GM19023 (cell line): ENCODE measurements around the gene PDE7B.

Experiments
- ATAC-seq: cut with Tn5 transposase; IDR thresholded peaks from one replicate; pipeline ENCODE4 v1.9.1; 2021; ENCODE audit warnings: mild to moderate bottlenecking, moderate library complexity; ENCODE audit not compliant: unreplicated experiment

PDE7B gene

DNA sequence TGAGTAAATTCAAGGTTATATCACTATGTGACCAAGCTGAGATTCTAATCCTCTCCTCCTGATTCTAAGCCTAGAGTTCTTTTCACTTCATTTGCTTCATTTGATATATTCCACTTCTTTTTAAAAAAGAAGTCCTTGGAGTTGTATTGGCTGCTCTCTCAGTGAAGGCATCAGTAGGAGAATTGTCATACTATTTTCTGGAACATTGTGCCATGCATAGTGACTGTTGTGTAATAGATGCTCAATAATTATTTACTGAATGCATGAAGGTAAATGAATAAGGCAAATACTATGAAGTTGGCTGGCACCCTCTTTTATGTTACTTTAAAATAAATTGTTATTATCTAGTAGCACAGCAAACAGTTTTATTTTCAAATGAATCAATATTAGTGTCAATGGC, 209.3 kb downstream of the PDE7B start:
- ATAC-seq, result no peak

DNA sequence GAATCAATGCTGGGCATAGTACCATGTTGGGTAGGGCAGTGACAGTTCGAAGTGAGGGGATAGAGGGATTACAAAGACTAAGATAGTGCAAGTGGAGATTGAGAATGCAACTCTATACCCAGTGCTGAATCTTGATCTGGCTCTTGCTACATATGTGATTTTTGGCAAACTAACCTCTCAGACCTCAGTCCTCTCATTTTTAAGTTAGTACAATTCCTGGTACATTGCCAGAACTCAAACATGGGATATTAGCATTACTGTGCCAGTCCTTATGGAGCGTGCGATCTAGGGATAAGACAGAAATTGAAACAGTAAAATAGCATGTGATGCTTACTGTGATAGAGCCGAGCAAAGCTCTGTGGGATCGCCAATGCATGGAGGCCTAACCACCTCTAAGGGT, 210.2 kb downstream of the PDE7B start:
- no peak for ATAC-seq

DNA sequence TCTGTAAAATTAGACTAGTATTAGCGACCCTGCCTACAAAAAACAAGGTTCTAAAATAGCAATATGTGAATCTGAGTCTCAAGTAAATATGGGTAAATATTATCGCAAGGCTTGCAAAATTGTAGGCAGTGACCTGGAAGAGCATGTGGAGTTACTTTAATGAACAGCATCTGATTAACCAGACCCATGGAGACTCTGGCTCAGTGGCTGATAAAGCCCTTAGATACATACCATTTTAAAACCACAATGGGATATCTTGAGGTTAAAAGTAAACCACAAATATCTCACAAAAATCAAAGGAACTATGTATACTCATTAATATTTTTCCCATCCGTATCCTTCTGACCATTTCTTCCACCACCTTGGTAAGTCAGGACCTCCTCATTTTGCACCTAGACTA, 211.6 kb downstream of the PDE7B start:
- no peak for ATAC-seq

DNA sequence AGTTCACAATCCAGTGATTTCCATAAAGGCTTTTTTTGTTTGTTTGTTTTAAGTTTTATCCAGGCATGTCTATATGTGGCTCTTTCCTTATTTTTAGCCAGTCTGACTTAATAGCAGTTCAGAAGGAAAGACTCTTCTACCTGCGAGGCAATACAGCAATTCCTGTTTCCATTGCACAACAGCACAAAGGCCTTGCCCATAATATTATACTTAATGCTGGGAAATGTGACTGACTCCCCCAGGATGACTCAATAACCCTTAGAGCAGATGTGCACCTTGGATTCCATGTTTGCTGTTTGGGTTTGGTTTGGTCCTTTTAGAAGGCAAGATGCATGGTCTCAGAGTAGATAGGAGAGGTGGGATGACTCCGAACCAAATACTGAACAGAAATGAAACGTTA, 214.5 kb downstream of the PDE7B start:
- ATAC-seq, result no peak

DNA sequence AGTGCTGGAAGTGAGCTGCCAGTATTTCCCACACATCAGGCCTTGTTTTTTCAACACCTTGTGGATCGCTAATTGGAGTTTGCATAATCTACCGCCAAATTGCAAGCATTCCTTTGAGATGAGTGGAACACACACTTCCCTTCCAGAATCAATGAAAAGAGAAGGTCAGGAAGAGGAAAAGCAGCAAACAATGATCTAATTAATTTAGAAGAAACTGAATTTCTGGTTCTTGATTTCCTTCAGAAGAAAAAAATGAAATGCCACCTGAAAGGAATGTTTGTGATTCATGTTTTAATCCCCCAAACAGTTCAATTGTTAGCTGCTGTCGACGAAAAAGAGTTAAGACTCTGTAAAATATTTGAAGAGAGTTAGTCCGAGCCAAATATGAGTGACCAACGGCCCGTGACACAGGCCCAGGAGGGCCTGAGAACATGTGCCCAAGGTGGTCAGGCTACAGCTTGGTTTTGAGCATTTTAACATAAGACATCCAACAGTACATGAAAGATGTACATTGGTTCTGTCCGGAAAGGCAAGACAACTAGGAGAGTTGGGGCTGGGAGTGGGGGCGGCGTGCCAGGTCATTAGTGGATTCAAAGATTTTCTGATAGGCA, 216.3 kb downstream of the PDE7B start:
- ATAC-seq, result no peak

DNA sequence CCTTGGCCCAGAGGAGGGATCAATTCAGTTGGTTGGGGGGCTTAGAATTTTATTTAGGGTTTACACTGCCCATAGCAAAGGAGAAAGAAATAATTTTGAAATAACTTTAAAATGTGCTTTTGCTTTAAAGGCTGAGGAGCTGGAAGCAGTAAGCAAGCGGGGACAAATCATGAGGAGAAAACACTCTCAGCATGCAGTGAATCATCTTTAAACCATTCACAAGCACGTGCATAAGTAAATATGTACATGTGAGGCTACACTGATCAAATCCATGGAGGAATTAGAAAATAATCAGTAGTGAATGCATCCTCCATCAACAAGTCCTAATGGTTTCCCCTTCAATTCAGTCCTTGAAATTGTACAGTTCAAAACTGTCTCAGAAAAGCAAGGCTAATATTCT, 217.6 kb downstream of the PDE7B start:
- no peak for ATAC-seq

DNA sequence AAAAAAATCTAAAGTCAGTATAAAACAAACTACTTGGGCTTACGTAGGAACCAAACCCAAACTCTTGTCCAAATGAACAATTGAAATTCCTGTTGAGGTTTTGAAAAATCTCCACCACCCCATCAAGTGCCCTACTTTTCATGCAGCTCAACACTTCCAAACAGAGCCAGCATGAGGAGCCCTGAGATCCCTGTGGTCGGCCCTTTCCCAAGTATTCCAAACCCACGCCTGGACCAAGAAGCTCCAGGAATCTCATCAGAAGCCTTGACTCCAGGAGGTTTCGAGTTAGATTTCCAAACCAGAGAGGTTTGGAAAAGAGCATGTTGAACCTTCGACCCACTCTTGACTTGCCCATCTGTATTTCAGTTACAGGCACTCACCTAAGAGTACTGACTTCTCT, 219.3 kb downstream of the PDE7B start:
- no peak for ATAC-seq

DNA sequence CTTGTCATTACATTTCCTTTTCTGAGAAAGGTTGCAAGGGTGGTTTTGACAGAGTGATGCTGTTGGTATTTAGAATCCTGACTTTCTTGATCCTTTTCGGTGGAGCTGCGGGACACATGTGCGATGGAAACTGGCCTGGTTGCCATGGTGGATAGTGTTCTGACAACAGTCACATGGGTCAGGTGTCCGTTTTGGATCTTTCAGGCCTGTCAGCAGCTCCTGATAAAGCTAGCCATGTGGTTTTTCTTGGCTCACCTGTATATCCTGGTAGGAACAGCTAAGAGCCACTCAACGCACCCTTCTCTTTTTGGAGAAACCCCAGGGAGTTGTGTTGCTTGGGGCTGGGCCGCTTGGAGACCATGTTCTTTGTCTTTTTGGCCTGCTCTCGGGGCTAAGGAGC, 221.2 kb downstream of the PDE7B start:
- ATAC-seq, result no peak

DNA sequence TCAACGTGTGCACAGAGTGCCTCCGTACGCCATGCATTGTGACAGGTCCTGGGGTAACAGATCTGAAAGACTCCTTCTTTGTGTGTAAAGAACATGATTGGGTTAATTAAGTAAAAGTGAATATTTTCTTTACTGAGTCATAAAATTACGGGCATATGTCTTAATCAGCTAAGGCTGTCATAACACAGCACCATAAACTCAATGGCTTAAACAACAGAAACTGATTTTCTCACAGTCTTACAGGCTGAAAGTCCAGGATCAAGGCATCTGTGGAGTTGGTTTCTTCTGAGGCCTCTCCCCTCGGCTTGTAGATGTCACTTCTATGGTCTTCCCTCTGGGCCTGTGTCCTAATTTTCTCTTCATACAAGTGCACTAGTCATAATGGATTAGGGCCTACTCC, 221.7 kb downstream of the PDE7B start:
- ATAC-seq, result no peak

DNA sequence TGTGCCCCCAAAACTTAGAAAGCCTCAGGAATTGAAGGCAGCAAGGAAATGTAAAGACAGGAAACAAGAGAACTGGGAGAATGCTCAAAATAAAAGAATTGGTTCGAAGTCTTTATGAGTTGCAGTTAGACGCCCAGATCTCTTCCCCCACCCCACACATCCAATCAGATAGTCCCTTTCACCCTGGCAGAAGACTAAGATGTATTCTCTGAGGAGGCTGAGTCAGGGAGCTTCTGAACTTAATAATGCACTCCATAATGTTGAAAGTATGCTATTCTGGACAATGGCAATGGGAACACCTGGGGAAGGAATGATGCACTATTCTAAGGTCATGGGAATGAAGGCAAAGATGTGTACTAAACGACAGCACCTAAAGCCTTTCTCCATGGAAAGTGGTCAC, 225.0 kb downstream of the PDE7B start:
- no peak for ATAC-seq

DNA sequence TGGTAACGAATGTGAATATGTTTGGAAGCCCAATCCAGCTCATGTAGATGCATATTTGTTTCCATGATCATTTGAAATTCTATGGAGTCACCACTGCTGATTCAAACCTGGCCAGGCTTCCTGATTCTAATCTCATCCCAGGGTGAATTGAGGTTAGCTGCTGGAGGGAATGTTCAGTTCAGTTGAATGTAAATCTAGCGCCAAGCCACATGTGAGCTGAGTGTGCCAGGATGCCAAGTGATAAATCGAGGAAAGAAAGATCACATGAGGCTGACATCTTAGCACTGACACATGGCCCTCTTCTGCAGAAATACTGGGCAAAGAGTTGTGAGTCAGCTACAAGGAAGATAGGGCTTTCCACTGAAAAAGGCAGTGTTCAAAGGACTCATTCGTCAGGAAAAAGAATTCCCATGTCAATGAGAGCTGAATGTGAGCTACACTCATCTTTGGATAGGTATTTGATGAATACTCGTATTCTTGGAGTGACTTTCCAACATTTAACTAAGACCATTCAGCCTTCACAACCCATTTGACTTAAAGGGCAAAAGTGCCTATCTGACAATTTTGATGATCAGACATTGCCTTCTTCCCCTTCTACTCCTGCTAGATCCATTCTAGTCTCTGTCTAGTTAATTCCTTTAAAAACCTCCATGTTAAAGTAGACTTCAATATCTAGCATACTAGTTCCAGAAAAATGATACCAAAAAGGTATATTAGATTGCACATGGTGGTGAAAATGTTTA, 226.5 kb downstream of the PDE7B start:
- ATAC-seq, result no peak

DNA sequence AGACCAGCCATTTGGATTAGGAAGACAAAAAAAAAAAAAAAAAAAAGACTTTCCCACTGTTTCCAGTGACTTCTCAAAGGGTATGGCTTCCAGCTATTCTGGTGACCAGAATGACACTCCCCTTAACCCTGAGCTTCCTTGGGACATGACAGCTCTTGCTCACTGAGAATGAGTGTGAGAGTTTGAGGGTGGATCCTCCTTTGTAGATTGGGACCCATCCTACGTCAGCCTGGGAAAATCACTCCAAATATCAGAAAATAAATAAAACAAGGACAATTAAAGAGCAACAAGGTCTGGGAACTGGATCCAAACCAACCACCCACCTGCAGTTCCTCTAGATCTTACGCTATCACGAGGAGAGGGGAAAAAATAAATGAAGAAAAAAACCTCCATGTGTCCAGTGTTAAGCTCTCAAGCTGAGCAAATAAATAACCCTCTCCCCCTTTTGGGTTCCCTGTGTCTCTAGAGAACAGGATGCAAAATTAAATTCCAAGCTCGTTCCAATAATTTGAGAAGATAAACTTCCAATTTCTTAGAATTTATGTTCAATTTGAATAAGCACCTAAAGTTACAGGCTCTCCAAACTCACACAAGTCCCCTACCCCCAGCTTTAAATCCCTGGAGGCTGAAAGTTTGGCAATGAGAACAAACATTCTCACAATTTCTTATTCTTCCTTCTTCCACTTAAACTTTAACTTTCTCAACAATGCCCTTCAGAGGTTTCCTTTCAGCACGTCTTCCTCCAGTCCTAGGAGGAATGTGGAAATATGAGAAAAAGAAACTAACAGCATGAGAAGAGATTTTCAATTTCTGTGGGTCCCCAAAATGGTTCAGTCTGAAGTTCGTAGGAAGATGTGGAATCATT, 228.4 kb downstream of the PDE7B start:
- ATAC-seq, result no peak

DNA sequence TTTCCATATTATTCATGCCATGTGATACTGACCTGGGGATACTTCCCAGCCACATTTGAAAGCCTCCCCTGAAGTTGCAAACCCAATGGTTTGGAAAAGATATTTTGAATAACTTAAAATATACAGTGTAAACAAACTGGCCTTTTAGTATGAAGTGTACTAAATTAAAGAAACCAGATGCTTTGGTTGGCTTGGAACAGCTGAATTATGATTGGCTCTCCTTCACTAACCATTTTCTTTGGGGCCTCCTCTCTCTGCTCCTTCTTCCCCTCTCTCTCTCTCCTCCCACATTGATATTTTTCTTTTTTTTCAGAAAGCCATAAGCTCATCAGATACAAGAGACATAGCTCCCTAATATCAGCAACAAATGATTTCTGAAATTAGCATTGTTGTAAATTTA, 232.0 kb downstream of the PDE7B start:
- no peak for ATAC-seq

DNA sequence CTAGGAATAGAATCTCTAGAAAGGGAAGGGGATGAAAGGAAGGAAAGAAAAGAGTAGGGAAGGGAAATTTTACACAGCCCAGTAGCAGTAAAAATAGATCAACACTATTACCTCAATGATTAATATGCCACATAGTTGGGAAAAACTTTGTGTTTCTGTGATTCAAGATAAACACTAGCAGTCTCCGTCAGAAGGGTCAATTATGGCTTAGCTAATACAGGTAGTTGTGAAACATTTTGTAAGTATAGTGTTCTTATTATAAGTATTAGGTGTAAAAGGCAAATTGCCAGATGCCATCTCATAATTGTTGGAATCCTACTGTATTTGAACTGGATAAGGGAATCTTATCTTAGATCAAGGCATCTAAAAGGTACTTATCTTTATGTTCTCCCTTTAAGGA, 232.9 kb downstream of the PDE7B start:
- ATAC-seq, result no peak

DNA sequence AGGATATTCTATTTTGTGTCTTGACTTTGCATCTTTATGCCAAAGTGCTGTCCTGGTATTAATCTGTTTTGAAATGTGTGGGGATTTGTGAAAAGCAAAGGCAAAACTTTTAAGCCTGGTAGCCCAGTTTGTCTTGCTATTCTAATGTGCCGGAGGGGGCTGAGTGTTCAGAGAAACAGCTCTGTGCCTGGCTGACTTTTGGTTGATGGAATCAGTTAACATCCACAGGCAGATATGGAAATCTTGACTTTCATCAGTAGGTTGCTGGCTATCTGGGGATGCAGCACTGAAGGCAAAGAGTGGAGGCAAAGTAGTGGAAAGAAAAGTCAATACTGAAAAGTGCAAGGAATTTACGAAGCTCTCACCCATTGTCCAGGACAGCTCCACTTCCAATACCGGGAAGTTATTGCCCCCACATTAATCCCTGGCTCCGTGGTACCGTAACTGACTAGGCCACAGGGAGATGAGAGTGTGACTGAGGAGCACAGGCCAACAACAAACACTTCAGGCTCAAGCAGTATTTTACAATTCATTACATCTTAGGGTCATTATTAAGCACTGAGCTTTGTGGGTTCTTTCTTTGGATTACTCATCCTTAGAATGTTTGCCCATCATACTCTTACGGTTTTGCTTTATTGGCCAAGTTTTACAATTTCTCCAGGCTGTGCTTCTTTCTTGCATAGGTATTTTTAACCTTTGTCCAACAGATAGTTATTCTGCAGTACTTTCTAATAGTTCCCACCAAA, 234.0 kb downstream of the PDE7B start:
- no peak for ATAC-seq

DNA sequence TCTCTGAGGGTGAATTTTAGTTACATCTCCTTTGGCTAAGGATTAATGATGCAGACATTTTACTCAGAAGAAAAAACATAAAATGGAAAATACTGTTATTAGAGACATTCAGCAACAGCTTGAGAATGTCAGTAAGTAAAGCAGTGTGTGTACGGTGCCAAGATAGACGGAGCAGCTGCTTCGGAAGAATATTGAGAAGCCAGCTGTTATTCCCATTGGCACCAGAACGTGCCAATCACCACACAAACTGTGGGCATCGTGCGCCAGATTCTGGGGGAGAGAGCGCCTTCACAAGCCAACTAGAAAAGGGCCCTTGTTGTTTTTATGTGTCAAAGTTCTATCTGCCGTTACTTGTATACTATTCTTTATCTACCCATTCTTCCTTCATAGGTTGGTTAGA, 235.2 kb downstream of the PDE7B start:
- ATAC-seq, result no peak

DNA sequence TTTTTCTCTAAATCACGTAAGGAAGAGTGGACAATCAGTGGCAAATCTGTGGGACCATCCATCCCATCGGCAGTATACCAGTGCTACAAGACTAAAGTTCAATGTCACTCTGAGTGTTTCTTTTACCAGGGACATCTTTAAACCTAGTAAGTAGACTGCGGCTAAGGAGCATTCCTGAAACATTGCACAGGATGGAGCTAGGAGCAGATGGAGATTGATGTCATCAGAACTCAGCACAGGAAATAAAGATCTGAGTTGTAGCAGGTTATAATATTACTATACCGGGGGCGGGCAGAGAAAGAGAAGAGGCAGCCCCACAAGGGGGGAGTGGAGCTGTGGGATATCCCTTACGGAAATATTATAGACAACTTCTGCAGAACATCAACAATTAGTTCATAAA, 236.5 kb downstream of the PDE7B start:
- no peak for ATAC-seq

DNA sequence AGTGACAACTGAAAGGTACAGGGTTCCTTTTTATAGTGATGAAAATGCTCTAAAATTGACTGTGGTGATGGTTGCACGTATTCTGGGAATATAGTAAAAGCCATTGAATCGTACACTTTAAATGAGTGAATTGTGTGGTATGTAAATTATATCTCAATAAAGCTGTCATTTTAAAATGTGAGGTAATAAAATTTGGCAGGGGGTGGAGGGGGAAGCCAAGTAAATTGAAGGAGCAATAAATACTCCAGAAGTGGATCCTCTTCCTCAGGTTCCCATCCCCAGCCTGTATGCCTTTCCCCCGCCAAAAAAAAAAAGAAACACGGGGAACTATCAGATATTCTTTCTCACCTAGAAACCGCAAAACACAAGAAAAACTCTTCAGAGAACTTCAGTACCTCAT, 237.2 kb downstream of the PDE7B start:
- no peak for ATAC-seq

DNA sequence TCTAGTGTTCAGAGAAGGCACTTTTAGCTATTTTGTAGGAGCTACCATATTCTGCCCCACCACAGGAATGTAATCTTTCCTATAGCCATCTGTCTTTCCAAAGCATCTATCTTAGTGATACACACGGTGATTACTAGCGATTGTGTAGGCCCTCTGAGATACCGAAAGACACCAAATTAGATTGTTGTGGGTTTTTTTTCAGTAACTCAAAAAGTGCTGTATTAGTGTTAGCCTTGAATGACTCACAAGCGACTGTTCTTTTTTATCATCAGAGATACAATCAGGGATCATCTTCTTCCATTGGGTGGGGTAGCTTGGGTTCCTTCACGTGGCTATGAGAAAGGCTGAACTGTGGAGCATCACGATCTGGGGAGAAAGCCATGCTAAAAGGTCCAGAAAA, 238.4 kb downstream of the PDE7B start:
- ATAC-seq, result no peak

DNA sequence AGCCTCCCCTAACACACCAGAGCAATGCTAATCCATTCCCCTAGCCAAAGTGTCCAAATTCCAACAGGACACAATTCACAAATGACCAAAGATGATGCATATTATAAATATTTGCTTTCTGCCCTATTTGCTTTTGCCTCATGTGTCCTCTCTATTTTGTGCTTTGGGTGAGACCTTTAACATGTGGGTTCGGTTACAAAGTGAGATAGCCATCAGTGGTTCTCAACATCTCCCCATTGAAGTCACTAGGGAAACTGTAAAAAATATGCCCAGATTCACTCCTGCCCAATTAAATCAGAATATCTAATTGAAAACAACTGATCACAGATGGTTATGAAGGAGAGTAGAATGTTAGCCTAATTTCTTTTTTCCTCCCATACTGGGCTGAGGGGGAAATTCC, 239.4 kb downstream of the PDE7B start:
- no peak for ATAC-seq

DNA sequence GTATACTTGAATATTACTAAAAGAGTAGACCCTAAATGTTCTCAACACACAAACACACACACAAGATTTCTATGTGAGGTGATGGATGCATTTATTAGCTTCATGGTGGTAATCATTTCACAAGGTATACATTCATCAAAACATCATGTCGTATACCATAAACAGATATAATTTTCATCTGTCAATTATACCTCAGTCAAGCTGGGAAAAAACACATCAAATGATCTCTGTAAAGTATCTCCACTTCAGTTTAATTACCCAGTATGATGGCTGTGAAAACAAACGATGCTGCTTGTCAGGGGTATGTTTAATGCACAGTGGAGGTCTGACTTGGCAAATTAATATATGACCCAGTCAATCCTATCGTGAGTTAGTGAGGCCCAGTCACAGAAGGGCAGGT, 241.4 kb downstream of the PDE7B start:
- no peak for ATAC-seq
